Stimulated activated naive CD8-positive, alpha-beta T cell treated with anti-CD3 and anti-CD28 coated beads, Interleukin-15, Interleukin-2, amounts not matched to agents 100 ng/mL and 50 ng/mL, for 24 hours (primary cell): Measurements from ENCODE around the gene IFNA17.
"Not testable (repeated sequence)": the region's sequence is repeated elsewhere in the genome, so short reads cannot be mapped to it uniquely, and the experiment has no call there.

Experiments used
- H3K27ac Mint-ChIP-seq: one replicate; pipeline ENCODE4 v1.8.0; 2021; ENCODE audit warnings: mild to moderate bottlenecking, mixed read lengths
- H3K27me3 Mint-ChIP-seq: one replicate; pipeline ENCODE4 v1.8.0; 2021; ENCODE audit warnings: mixed read lengths
- H3K36me3 Mint-ChIP-seq: one replicate; pipeline ENCODE4 v1.8.0; 2021; ENCODE audit warnings: low read depth, mixed read lengths
- H3K4me1 Mint-ChIP-seq: one replicate; pipeline ENCODE4 v1.8.0; 2021; ENCODE audit warnings: low read depth, mixed read lengths
- H3K4me3 Mint-ChIP-seq: one replicate; pipeline ENCODE4 v1.8.0; 2021; ENCODE audit warnings: mild to moderate bottlenecking, mixed read lengths
- H3K9me3 Mint-ChIP-seq: one replicate; pipeline ENCODE4 v1.8.0; 2021; ENCODE audit warnings: mixed read lengths

IFNA17 gene

GRCh38 chr9:21234153-21234687 lies 6.2 kb upstream of the IFNA17 start:
- H3K9me3 Mint-ChIP-seq: no peaks in the 10 kb centered on the region
- H3K27me3 Mint-ChIP-seq: peaks cover 2% of the 10 kb centered on the region
- H3K4me3 Mint-ChIP-seq: no peak overlapping the region
- peaks cover 11% of the 10 kb centered on the region for H3K4me1 Mint-ChIP-seq
- H3K27ac Mint-ChIP-seq: no peak overlapping the region
- no peaks in the 10 kb centered on the region for H3K36me3 Mint-ChIP-seq

- Mint-ChIP-seq H3K9me3 (no peaks in the 10 kb centered on the region), H3K27ac (no peak overlapping the region), H3K27me3 (peaks cover 2% of the 10 kb centered on the region), H3K4me3 (no peak overlapping the region), H3K36me3 (no peaks in the 10 kb centered on the region), H3K4me1 (peaks cover 11% of the 10 kb centered on the region)
These were observed 5.2 kb upstream of the IFNA17 start for GRCh38 chr9:21233258-21233657.

- not testable (repeated sequence) for H3K9me3 Mint-ChIP-seq, H3K4me1 Mint-ChIP-seq, H3K36me3 Mint-ChIP-seq, H3K4me3 Mint-ChIP-seq, H3K27ac Mint-ChIP-seq
- peaks cover 35% of the 10 kb centered on the region for H3K27me3 Mint-ChIP-seq
These were observed 10.8 kb downstream of the IFNA17 start, which contains the start of gene IFNA16 for GRCh38 chr9:21217211-21217610. IFNA16 (minus strand) TSS chr9:21217311; CDS start chr9:21217305, 6 bp downstream.

- H3K4me1 Mint-ChIP-seq, H3K36me3 Mint-ChIP-seq, H3K27ac Mint-ChIP-seq, H3K9me3 Mint-ChIP-seq: not testable (repeated sequence)
- H3K27me3 Mint-ChIP-seq: peaks cover 13% of the 10 kb centered on the region
- H3K4me3 Mint-ChIP-seq: peak overlapping the region; percentile 3
These were observed 14.4 kb downstream of the IFNA17 start for GRCh38 chr9:21213411-21214326.

- not testable (repeated sequence) for H3K36me3 Mint-ChIP-seq, H3K27ac Mint-ChIP-seq, H3K9me3 Mint-ChIP-seq, H3K4me3 Mint-ChIP-seq, H3K27me3 Mint-ChIP-seq, H3K4me1 Mint-ChIP-seq
These were observed 15.9 kb downstream of the IFNA17 start for GRCh38 chr9:21212160-21212559.

GRCh38 chr9:21210782-21211181 lies 17.2 kb downstream of the IFNA17 start:
- not testable (repeated sequence) for H3K9me3 Mint-ChIP-seq, H3K4me3 Mint-ChIP-seq, H3K27me3 Mint-ChIP-seq, H3K4me1 Mint-ChIP-seq, H3K36me3 Mint-ChIP-seq, H3K27ac Mint-ChIP-seq

- no peaks in the 10 kb centered on the region for H3K9me3 Mint-ChIP-seq
- H3K36me3 Mint-ChIP-seq: no peaks in the 10 kb centered on the region
- H3K27me3 Mint-ChIP-seq: peaks cover 7% of the 10 kb centered on the region
- H3K27ac Mint-ChIP-seq: no peak overlapping the region
- H3K4me1 Mint-ChIP-seq: peaks cover 6% of the 10 kb centered on the region
- no peak overlapping the region for H3K4me3 Mint-ChIP-seq
These were observed 17.7 kb downstream of the IFNA17 start for GRCh38 chr9:21210311-21210710.

- not testable (repeated sequence) for H3K36me3 Mint-ChIP-seq, H3K4me3 Mint-ChIP-seq, H3K9me3 Mint-ChIP-seq, H3K4me1 Mint-ChIP-seq, H3K27ac Mint-ChIP-seq
- peaks cover 17% of the 10 kb centered on the region for H3K27me3 Mint-ChIP-seq
These were observed 21.0 kb downstream of the IFNA17 start, which contains the start of gene IFNA10 for GRCh38 chr9:21207043-21207442. IFNA10 (minus strand) TSS chr9:21207143; CDS start chr9:21207097, 46 bp downstream.

- Mint-ChIP-seq H3K27ac (no peak overlapping the region), H3K9me3 (no peaks in the 10 kb centered on the region), H3K4me1 (peaks cover 13% of the 10 kb centered on the region), H3K27me3 (peaks cover 21% of the 10 kb centered on the region), H3K4me3 (no peak overlapping the region), H3K36me3 (no peaks in the 10 kb centered on the region)
These were observed 22.8 kb downstream of the IFNA17 start for GRCh38 chr9:21205204-21205603.

GRCh38 chr9:21202105-21202504 lies 25.9 kb downstream of the IFNA17 start, which contains the start of gene IFNA7:
IFNA7 (minus strand) TSS chr9:21202205; CDS start chr9:21202165, 40 bp downstream.
- H3K27ac Mint-ChIP-seq: peak within 1 kb of the TSS; percentile 49
- peaks cover 13% of the 10 kb centered on the region for H3K4me1 Mint-ChIP-seq
- H3K9me3 Mint-ChIP-seq, H3K36me3 Mint-ChIP-seq, H3K4me3 Mint-ChIP-seq: not testable (repeated sequence)
- H3K27me3 Mint-ChIP-seq: peaks cover 21% of the 10 kb centered on the region

- not testable (repeated sequence) for H3K9me3 Mint-ChIP-seq, H3K27ac Mint-ChIP-seq
- peak overlapping the region; percentile 39 for H3K4me3 Mint-ChIP-seq
These were observed 32.9 kb downstream of the IFNA17 start for GRCh38 chr9:21194867-21195776.

GRCh38 chr9:21187487-21187886 lies 40.5 kb downstream of the IFNA17 start, which contains the start of gene IFNA4:
IFNA4 (minus strand) TSS chr9:21187587; CDS start chr9:21187531, 56 bp downstream.
- not testable (repeated sequence) for H3K9me3 Mint-ChIP-seq, H3K27me3 Mint-ChIP-seq, H3K4me1 Mint-ChIP-seq, H3K36me3 Mint-ChIP-seq, H3K4me3 Mint-ChIP-seq, H3K27ac Mint-ChIP-seq

More at GRCh38 chr9:21194867-21195776, 32.9 kb downstream of the IFNA17 start:
- H3K27me3 Mint-ChIP-seq, H3K4me1 Mint-ChIP-seq, H3K36me3 Mint-ChIP-seq: not testable (repeated sequence)

GRCh38 chr9:21182810-21183736 lies 44.9 kb downstream of the IFNA17 start:
- H3K27ac Mint-ChIP-seq, H3K4me1 Mint-ChIP-seq, H3K4me3 Mint-ChIP-seq, H3K36me3 Mint-ChIP-seq, H3K27me3 Mint-ChIP-seq, H3K9me3 Mint-ChIP-seq: not testable (repeated sequence)
